SK-N-SH treated with all-trans-retinoic acid at 6 μM for 48 hours (cell line): ENCODE results near the gene VWF.

Experiments
- ARNTL ChIP-seq: fragments of 450-650 bp; formaldehyde crosslinking; IDR thresholded peaks from 2 replicates; pipeline ENCODE4 v1.5.0; 2020; ENCODE audit warnings: low read depth, mild to moderate bottlenecking, moderate library complexity, borderline replicate concordance
- CREB5 ChIP-seq: fragments of 250-450 bp; sonication (Bioruptor Pico); IDR thresholded peaks from 2 replicates; pipeline ENCODE4 v1.5.1; 2020; ENCODE audit warnings: low read depth, mild to moderate bottlenecking, moderate library complexity
- ESRRG ChIP-seq: fragments of 250-450 bp; sonication (Bioruptor Pico); IDR thresholded peaks from 2 replicates; pipeline ENCODE4 v1.6.1; 2021; ENCODE audit warnings: mild to moderate bottlenecking
- PATZ1 ChIP-seq: fragments of 250-450 bp; sonication (Bioruptor Pico); IDR thresholded peaks from 2 replicates; pipeline ENCODE4 v1.8.0; 2020; ENCODE audit warnings: mild to moderate bottlenecking, moderate library complexity, borderline replicate concordance
- ZFP30 ChIP-seq: fragments of 450-650 bp; formaldehyde crosslinking; IDR thresholded peaks from 2 replicates; pipeline ENCODE4 v1.5.0; 2022; ENCODE audit warnings: mild to moderate bottlenecking, moderate library complexity

GRCh38 chr12:5901416-5901815 is 223.1 kb downstream of the VWF start:
- TF ChIP-seq ESRRG (CRISPR knock-in tag) (no peak), ARNTL (CRISPR knock-in tag) (no peak), CREB5 (CRISPR knock-in tag) (no peak), ZFP30 (CRISPR knock-in tag) (no peak), PATZ1 (CRISPR knock-in tag) (no peak)
